HepG2 (cell line): Measurements from ENCODE around the gene MTCL1. TPM values are rescaled to one million over a fixed set of nuclear protein-coding genes. Genes with fewer than 3 reads are reported as not detected.

Experiments
- ATAC-seq: fragments of 200-7000 bp; cut with Tn5 transposase; 3 replicates; pipeline ENCODE4 v1.9.1; 2020; ENCODE audit warnings: mild to moderate bottlenecking, moderate library complexity
- BruUV-seq: library from RNA; stranded (reverse); fragments of 400-500 nt; replicated peaks from 2 replicates; lab custom pipeline; 2021; lab: Mats Ljungman, UMichigan
- CTCF ChIA-PET: fragments of 300-600 bp; formaldehyde crosslinking; extraction: SDS; loops from one replicate; lab custom pipeline; 2021; ENCODE audit warnings: low total read pairs, inconsistent platforms, low intra/inter-chr PET ratio; lab: Yijun Ruan, JAX
- POLR2A ChIA-PET: fragments of 350-600 bp; sonication (Branson Sonifier 250); formaldehyde crosslinking; loops from one replicate; lab custom pipeline; 2020; ENCODE audit warnings: antibody characterized with exemption, inconsistent platforms; lab: Yijun Ruan, JAX
- DNase-seq: peaks from one replicate; pipeline ENCODE4 v3.0.0-alpha.2; 2015; ENCODE audit warnings: low spot score
- FAIRE-seq: peaks from 3 replicates; lab custom pipeline; 2011; peaks lifted over from hg19 to GRCh38; lab: Jason Lieb, UNC
- H2AFZ ChIP-seq: one replicate; pipeline ENCODE4 v1.6.1; 2011; ENCODE audit warnings: low read length, inconsistent platforms
- H3K27ac ChIP-seq: fragments of 300-600 bp; 3 replicates; pipeline ENCODE4 v1.8.0; 2011; ENCODE audit warnings: mixed run types, mild to moderate bottlenecking, mixed read lengths, low read length, inconsistent platforms; ENCODE audit not compliant: insufficient read depth; ENCODE audit errors: extremely low read length
- H3K27me3 ChIP-seq, 2 experiments: fragments of 200-600 bp in 1 of 2; 2 replicates in 1 of 2; 3 replicates in 1 of 2; pipeline versions ENCODE4 v1.6.0 to v1.8.0; 2011; ENCODE audit warnings: low read length in 2 of 2, mild to moderate bottlenecking in 2 of 2, moderate library complexity in 2 of 2, inconsistent platforms in 1 of 2; ENCODE audit not compliant: insufficient read depth in 2 of 2, control insufficient read depth in 1 of 2
- H3K36me3 ChIP-seq, 2 experiments: fragments of 200-600 bp in 1 of 2; replicated peaks in 1 of 2; 2 replicates in 1 of 2; 3 replicates in 1 of 2; pipeline versions ENCODE4 v1.5.1 to v1.8.0; 2011; ENCODE audit warnings: low read length in 2 of 2, inconsistent platforms in 1 of 2; ENCODE audit not compliant: insufficient read depth in 2 of 2, control insufficient read depth in 1 of 2
- H3K4me1 ChIP-seq: 2 replicates; pipeline ENCODE4 v1.5.1; 2012; ENCODE audit warnings: low read length, inconsistent platforms; ENCODE audit not compliant: insufficient read depth
- H3K4me2 ChIP-seq: 2 replicates; pipeline ENCODE4 v1.6.0; 2011; ENCODE audit warnings: low read depth, low read length, inconsistent platforms
- H3K4me3 ChIP-seq, 3 experiments: fragments of 200-600 bp in 1 of 3; sonication (generic), shearing (Covaris generic) in 1 of 3; replicated peaks in 1 of 3; 2 replicates each; pipeline ENCODE4 v1.5.1; 2011 to 2016; ENCODE audit warnings: low read length in 3 of 3, inconsistent platforms in 2 of 3, low read depth in 2 of 3, mild to moderate bottlenecking in 2 of 3, control low read depth in 1 of 3, mixed read lengths in 1 of 3; ENCODE audit not compliant: insufficient read depth in 1 of 3
- H3K79me2 ChIP-seq: one replicate; pipeline ENCODE4 v1.6.1; 2011; ENCODE audit warnings: low read length, inconsistent platforms; ENCODE audit not compliant: insufficient read depth
- H3K9ac ChIP-seq: 2 replicates; pipeline ENCODE4 v1.6.0; 2011; ENCODE audit warnings: mild to moderate bottlenecking, low read depth, low read length, inconsistent platforms; ENCODE audit not compliant: insufficient read depth
- H3K9me3 ChIP-seq: 2 replicates; pipeline ENCODE4 v1.5.1; 2012; ENCODE audit warnings: mild to moderate bottlenecking, low read length
- H4K20me1 ChIP-seq: 2 replicates; pipeline ENCODE4 v1.6.0; 2011; ENCODE audit warnings: inconsistent platforms, mild to moderate bottlenecking, low read length, moderate library complexity; ENCODE audit not compliant: insufficient read depth
- CC2D1A ChIP-seq: sonication (generic); formaldehyde crosslinking; IDR thresholded peaks from 2 replicates; pipeline ENCODE4 v1.8.1; 2023; ENCODE audit warnings: mild to moderate bottlenecking, missing genetic modification reagents
- MTF1 ChIP-seq: sonication (generic); formaldehyde crosslinking; IDR thresholded peaks from 2 replicates; pipeline ENCODE4 v1.5.0; 2020; ENCODE audit warnings: missing genetic modification reagents
- SNAPC5 ChIP-seq: sonication (generic); formaldehyde crosslinking; IDR thresholded peaks from 2 replicates; pipeline ENCODE4 v1.8.1; 2023; ENCODE audit warnings: mild to moderate bottlenecking, missing genetic modification reagents, borderline replicate concordance
- XRCC5 ChIP-seq: fragments of 200-400 bp; formaldehyde crosslinking; optimal IDR thresholded peaks from 2 replicates; pipeline ENCODE3; 2017; ENCODE audit warnings: mild to moderate bottlenecking, low read length
- ZNF496 ChIP-seq: sonication (generic); formaldehyde crosslinking; IDR thresholded peaks from 2 replicates; pipeline ENCODE4 v1.8.1; 2023; ENCODE audit warnings: mild to moderate bottlenecking, moderate library complexity, missing genetic modification reagents; ENCODE audit not compliant: insufficient replicate concordance
- WGBS: methylation state at CpG from one replicate; pipeline ENCODE4 v1.1.6; 2017; ENCODE audit warnings: low lambda C conversion rate; 5-methylcytosine and 5-hydroxymethylcytosine counted together
- in situ Hi-C: cut with HindIII; loops from 2 replicates; pipeline ENCODE4 v1.10.0; 2017; ENCODE audit warnings: low pct_unique_long_range_greater_than_20kb; ENCODE audit not compliant: extremely low pct_ligation_motif_present
- intact Hi-C: fragments of 100-400 bp; cut with micrococcal nuclease; formaldehyde crosslinking; loops from one replicate; pipeline ENCODE4 v1.10.0; 2022; ENCODE audit not compliant: unreplicated experiment
- polyA plus RNA-seq, 8 experiments: library from polyadenylated mRNA; depleted of rRNA in 3 of 8; stranded (reverse) in 7 of 8; unstranded in 1 of 8; fragments of >200 nt; fragmentation: Illumina TruSeq in 4 of 8; extraction: Trizol in 4 of 8; gene quantifications; 2 replicates each; pipeline versions ENCODE4 v1.2.1 to v1.2.3, GENCODE V29; 2011 to 2016; ENCODE audit warnings: low read depth in 4 of 8, missing spikeins in 1 of 8, mixed read lengths in 1 of 8; ENCODE audit not compliant: insufficient read depth in 1 of 8
- total RNA-seq, 5 experiments: library from RNA; depleted of rRNA; stranded (reverse); fragments of >200 nt; fragmentation: Illumina TruSeq; extraction: Trizol; gene quantifications; 2 replicates each; pipeline ENCODE4 v1.2.3, GENCODE V29; 2016; ENCODE audit warnings: low read depth in 1 of 5
- TF ChIP-seq, protein P1 (sequence below): sonication (generic); formaldehyde crosslinking; IDR thresholded peaks from 2 replicates; pipeline ENCODE4 v1.5.1; 2020; ENCODE audit warnings: mild to moderate bottlenecking, missing genetic modification reagents, borderline replicate concordance
- TF ChIP-seq, protein P2 (sequence below): sonication (generic); formaldehyde crosslinking; IDR thresholded peaks from 2 replicates; pipeline ENCODE4 v1.5.0; 2020; ENCODE audit warnings: mild to moderate bottlenecking, missing genetic modification reagents, borderline replicate concordance
- TF ChIP-seq, protein P3 (sequence below), 2 experiments: sonication (generic) in 1 of 2; formaldehyde crosslinking in 1 of 2; IDR thresholded peaks; 2 replicates each; pipeline versions ENCODE4 v1.5.1 to v1.6.1; 2011 to 2020; ENCODE audit warnings: borderline replicate concordance in 1 of 2, low read depth in 1 of 2, low read length in 1 of 2, mild to moderate bottlenecking in 1 of 2, missing genetic modification reagents in 1 of 2, moderate library complexity in 1 of 2

MTCL1 gene
- total and polyA plus RNA-seq, 2 of the 13 experiments (the other 11 are each of a cell fraction or from before 2014, with no cell fraction given) = 3.1 to 3.2 TPM

DNA sequence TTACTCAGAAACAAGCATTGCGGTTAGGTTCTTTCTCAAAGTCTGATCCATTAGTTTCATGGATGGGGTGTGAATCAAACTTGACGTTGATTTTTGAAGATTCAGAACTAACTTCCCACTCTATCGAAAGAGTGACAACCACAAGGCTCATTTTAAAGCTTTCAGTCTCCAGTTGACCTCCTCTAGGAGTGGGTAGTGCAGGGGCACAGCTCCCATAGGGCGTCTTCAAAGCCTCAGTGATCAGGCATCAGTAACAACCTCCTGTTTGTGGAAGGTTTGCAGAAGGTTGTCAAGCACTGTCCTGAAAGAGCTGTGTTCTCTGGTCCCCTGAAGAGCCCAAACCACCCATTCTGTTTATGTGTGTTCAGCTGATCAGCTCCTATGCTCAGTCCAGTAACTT, 10.2 kb downstream of the MTCL1 start (continued):
- TF ChIP-seq, protein P1, sequence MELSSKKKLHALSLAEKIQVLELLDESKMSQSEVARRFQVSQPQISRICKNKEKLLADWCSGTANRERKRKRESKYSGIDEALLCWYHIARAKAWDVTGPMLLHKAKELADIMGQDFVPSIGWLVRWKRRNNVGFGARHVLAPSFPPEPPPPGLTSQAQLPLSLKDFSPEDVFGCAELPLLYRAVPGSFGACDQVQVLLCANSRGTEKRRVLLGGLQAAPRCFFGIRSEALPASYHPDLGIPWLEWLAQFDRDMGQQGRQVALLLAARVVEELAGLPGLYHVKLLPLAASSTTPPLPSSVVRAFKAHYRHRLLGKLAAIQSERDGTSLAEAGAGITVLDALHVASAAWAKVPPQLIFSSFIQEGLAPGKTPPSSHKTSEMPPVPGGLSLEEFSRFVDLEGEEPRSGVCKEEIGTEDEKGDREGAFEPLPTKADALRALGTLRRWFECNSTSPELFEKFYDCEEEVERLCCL (CRISPR knock-in tag) = no peak
- TF ChIP-seq XRCC5 = no peak
- no peak for TF ChIP-seq SNAPC5 (CRISPR knock-in tag)
- TF ChIP-seq, all 625 proteins: peak for 0

- Histone ChIP-seq H3K27ac (no peak overlapping the region), H3K4me2 (no peak overlapping the region), H2AFZ (no peak overlapping the region), H3K9ac (no peak overlapping the region), H3K79me2 (no peaks in the 10 kb centered on the region), H3K4me3 (no peak overlapping the region), H4K20me1 (no peaks in the 10 kb centered on the region), H3K9me3 (no peaks in the 10 kb centered on the region), H3K4me1 (0 out of 2 replicates have a peak, but pooled peaks cover 10% of the 10 kb centered on the region), H3K36me3 (no peaks in the 10 kb centered on the region; a peak in 1 of 5 replicates), H3K27me3 (no peaks in the 10 kb centered on the region)
- POLR2A ChIA-PET = no interaction called here
- intact Hi-C loops = no loop called here
- in situ Hi-C loops = no loop called here
- no TSS peak for BruUV-seq
- ATAC-seq (no peak), DNase-seq (no peak), FAIRE-seq (no peak)
- 90% methylated on average over 13 of the region's 13 CpGs for WGBS
- CTCF ChIA-PET = no interaction called here
- TF ChIP-seq CC2D1A (CRISPR knock-in tag) (no peak), MTF1 (no peak), ZNF496 (CRISPR knock-in tag) (no peak)
- TF ChIP-seq, protein P2, sequence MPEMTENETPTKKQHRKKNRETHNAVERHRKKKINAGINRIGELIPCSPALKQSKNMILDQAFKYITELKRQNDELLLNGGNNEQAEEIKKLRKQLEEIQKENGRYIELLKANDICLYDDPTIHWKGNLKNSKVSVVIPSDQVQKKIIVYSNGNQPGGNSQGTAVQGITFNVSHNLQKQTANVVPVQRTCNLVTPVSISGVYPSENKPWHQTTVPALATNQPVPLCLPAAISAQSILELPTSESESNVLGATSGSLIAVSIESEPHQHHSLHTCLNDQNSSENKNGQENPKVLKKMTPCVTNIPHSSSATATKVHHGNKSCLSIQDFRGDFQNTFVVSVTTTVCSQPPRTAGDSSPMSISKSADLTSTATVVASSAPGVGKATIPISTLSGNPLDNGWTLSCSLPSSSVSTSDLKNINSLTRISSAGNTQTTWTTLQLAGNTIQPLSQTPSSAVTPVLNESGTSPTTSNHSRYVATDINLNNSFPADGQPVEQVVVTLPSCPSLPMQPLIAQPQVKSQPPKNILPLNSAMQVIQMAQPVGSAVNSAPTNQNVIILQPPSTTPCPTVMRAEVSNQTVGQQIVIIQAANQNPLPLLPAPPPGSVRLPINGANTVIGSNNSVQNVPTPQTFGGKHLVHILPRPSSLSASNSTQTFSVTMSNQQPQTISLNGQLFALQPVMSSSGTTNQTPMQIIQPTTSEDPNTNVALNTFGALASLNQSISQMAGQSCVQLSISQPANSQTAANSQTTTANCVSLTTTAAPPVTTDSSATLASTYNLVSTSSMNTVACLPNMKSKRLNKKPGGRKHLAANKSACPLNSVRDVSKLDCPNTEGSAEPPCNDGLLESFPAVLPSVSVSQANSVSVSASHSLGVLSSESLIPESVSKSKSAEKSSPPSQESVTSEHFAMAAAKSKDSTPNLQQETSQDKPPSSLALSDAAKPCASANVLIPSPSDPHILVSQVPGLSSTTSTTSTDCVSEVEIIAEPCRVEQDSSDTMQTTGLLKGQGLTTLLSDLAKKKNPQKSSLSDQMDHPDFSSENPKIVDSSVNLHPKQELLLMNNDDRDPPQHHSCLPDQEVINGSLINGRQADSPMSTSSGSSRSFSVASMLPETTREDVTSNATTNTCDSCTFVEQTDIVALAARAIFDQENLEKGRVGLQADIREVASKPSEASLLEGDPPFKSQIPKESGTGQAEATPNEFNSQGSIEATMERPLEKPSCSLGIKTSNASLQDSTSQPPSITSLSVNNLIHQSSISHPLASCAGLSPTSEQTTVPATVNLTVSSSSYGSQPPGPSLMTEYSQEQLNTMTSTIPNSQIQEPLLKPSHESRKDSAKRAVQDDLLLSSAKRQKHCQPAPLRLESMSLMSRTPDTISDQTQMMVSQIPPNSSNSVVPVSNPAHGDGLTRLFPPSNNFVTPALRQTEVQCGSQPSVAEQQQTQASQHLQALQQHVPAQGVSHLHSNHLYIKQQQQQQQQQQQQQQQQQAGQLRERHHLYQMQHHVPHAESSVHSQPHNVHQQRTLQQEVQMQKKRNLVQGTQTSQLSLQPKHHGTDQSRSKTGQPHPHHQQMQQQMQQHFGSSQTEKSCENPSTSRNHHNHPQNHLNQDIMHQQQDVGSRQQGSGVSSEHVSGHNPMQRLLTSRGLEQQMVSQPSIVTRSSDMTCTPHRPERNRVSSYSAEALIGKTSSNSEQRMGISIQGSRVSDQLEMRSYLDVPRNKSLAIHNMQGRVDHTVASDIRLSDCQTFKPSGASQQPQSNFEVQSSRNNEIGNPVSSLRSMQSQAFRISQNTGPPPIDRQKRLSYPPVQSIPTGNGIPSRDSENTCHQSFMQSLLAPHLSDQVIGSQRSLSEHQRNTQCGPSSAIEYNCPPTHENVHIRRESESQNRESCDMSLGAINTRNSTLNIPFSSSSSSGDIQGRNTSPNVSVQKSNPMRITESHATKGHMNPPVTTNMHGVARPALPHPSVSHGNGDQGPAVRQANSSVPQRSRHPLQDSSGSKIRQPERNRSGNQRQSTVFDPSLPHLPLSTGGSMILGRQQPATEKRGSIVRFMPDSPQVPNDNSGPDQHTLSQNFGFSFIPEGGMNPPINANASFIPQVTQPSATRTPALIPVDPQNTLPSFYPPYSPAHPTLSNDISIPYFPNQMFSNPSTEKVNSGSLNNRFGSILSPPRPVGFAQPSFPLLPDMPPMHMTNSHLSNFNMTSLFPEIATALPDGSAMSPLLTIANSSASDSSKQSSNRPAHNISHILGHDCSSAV = no peak
- TF ChIP-seq, protein P3, sequence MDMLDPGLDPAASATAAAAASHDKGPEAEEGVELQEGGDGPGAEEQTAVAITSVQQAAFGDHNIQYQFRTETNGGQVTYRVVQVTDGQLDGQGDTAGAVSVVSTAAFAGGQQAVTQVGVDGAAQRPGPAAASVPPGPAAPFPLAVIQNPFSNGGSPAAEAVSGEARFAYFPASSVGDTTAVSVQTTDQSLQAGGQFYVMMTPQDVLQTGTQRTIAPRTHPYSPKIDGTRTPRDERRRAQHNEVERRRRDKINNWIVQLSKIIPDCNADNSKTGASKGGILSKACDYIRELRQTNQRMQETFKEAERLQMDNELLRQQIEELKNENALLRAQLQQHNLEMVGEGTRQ (IDR thresholded peaks at IDR 0.05; ENCODE audit: low read depth, low read length) = no peak
- TF ChIP-seq, protein P3 (CRISPR knock-in tag; IDR thresholded peaks at IDR 0.05; ENCODE audit: borderline replicate concordance) = no peak
These were observed 11.8 kb downstream of the MTCL1 start for GRCh38 chr18:8717011-8717770.
